GM18505 (cell line): ENCODE results near the gene KIAA0753.

Source experiments
- ATAC-seq: cut with Tn5 transposase; IDR thresholded peaks from one replicate; pipeline ENCODE4 v1.9.1; 2021; ENCODE audit not compliant: unreplicated experiment
- POLR2A ChIP-seq: IDR thresholded peaks from 4 replicates; pipeline ENCODE4 v1.6.1; 2011; ENCODE audit warnings: borderline replicate concordance; ENCODE audit not compliant: insufficient read depth, insufficient read length; ENCODE audit errors: extremely low read depth

The KIAA0753 gene

GRCh38 chr17:6643451-6644125 lies 3.1 kb upstream of the KIAA0753 start:
- no peak for ATAC-seq
- TF ChIP-seq POLR2A, result no peak

GRCh38 chr17:6642592-6642991 lies 2.1 kb upstream of the KIAA0753 start:
- TF ChIP-seq POLR2A, result no peak
- ATAC-seq, result no peak

GRCh38 chr17:6641247-6641863 lies 844 bp upstream of the KIAA0753 start:
- TF ChIP-seq POLR2A, result no peak
- ATAC-seq, result peak; percentile 1

- ATAC-seq, result no peak
- no peak for TF ChIP-seq POLR2A
Measured at GRCh38 chr17:6639586-6640535, 650 bp downstream of the KIAA0753 start.

GRCh38 chr17:6639014-6639585 lies 1.4 kb downstream of the KIAA0753 start:
- TF ChIP-seq POLR2A, result no peak
- ATAC-seq, result no peak

GRCh38 chr17:6638046-6638908 lies 2.2 kb downstream of the KIAA0753 start:
- TF ChIP-seq POLR2A, result no peak
- ATAC-seq, result no peak

- no peak for TF ChIP-seq POLR2A
- ATAC-seq, result no peak
Measured at GRCh38 chr17:6637458-6637840, 3.1 kb downstream of the KIAA0753 start.

GRCh38 chr17:6636616-6637457 lies 3.7 kb downstream of the KIAA0753 start:
- ATAC-seq, result no peak
- no peak for TF ChIP-seq POLR2A

- no peak for ATAC-seq
- TF ChIP-seq POLR2A, result no peak
Measured at GRCh38 chr17:6636105-6636504, 4.4 kb downstream of the KIAA0753 start.

- TF ChIP-seq POLR2A, result no peak
- ATAC-seq, result no peak
Measured at GRCh38 chr17:6633263-6633662, 7.2 kb downstream of the KIAA0753 start.

GRCh38 chr17:6632530-6632929 lies 8.0 kb downstream of the KIAA0753 start:
- no peak for TF ChIP-seq POLR2A
- ATAC-seq, result no peak

GRCh38 chr17:6630390-6630789 lies 10.1 kb downstream of the KIAA0753 start:
- no peak for ATAC-seq
- TF ChIP-seq POLR2A, result no peak
